Measurements from ENCODE around the gene SBDS.
"Not testable (repeated sequence)": the region's sequence is repeated elsewhere in the genome, so short reads cannot be mapped to it uniquely, and the experiment has no call there.

SBDS gene

DNA sequence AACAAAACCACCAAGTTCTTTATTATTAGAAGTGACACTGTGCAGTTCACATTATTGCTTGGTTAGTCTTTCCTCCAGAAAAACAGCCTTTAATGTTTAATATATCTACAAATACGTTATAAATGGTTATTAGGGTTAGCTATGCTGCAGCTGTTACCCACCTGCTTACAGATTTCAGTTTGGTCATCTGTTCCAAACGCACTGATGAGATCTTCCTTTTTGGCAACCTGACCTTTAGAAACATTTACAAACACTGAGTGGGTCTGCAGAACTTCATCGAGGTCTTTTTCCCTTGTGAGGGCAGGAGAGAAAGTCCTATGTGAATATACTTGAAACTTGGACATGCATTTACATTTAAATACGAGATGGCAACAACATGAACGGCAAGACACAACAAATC is 1.3 kb downstream of the SBDS start:
- DNase-seq = not testable (repeated sequence)

DNA sequence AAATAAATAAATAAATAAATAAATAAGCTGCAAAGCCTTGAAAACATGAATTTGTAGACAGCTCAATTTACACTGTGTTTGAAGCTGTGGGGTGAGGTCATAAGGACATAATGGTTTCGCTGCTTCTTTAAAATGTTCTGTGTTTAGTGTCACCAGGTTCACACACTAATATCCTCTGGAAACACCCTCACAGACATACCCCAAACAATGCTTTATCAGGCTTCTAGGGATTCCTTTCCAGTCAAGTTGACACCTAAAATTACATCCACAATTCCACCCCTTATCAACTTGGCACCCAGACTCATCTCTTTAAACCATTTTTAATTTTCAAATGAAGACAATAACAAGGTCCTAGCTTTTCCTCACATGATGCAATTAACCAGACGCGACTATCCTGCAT is 5.8 kb downstream of the SBDS start:
- DNase-seq = not testable (repeated sequence)

DNA sequence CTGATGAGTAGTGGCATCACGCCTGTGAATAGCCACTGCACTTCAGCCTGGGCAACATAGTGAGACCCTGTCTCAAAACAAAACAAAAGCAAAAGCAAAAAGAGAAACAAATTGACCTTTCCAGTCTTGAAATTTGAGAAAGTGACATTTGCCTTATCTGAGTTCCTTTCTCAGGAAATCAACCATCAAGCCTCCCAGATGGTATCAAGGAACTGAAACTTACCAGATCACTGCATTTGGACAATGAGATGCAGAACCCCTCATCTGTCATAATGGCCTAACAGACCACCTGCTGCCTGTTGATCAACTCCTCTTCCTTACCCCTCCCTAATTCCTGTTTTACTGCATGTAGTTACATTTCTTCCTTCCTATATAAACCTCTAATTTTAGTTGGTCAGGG is 15.1 kb downstream of the SBDS start:
- not testable (repeated sequence) for DNase-seq

DNA sequence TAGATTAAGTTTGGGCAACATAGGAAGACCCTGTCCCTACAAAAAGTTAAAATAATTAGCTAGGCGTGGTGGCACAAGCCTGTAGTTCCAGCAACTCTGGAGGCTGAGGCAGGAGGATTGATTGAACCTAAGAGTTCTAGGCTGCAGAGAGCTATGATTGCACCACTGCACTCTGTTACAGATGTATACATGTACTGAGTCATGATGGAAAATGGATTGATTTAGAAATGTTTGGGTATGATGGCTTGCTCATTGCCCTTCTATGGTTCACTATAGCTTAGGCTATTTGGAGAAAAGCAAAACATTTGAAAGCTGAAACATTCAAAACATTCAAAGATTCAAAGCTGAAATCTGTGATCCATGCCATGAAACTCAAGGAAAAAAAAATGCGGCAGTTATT is 16.4 kb downstream of the SBDS start:
- DNase-seq = not testable (repeated sequence)

DNA sequence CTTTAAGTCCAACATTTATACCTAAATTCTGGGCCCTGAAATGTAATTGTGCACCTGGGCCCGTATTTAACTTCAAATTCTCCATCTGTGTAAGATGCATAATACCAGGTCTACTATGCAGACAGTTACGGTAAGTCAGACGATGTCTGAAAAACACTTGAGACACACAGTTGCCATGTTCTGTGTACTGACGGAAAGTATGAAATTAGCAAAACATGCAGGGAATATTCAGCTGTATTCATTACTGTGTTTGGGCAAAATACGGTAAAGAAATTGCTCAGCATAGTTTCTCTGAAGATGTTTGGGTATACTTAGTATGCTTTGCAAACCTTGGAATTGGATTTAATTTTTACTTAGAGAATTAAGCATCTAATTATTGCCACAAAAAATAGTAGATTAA is 17.1 kb downstream of the SBDS start:
- DNase-seq = not testable (repeated sequence)

DNA sequence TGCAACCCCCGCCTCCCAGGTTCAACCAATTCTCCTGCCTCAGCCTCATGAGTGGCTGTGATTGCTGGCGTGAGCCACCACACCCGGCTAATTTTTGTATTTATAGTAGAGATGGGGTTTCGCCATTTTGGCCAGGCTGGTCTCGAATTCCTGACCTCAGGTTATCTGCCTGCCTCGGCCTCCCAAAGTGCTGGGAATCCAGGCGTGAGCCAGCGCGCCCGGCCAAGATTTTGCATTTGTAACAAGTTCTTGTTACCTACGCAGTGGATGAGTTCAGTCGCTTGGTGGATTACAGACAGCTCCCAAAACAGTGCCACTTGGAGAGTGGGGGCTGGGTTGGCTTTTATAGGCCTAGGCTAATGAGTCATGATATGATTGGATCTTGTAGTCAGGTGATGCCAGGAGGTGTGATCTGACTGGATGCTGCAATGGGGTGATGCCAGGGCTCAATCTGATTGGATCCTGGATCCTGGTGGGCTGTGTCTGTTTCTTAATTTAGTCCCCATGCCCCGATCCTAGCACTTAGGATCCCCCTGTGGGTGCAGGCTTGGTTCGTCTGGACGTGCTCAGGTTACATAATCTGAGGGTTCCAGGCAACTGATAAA is 20.3 kb downstream of the SBDS start:
- peak; percentile 0 for DNase-seq

DNA sequence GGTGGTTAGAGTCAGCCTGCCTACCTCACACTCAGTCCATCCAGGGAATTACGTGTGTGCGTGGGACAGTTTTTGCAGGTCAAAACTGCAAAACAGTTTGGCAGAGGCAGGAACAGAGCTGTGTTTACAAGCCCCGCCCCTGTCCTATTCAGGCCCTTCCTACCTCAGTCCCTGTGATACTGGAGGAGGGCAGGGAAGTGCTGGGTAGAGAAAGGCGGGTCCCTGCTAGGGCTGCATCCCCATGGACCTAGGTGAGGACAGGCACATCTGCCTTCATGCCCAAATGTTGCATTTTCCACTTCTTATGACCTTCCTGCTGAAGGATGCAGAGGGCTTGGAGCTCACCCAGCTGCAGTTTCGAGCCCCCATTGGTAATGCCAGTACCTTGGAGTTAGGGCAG is 25.1 kb downstream of the SBDS start:
- no peak for DNase-seq

DNA sequence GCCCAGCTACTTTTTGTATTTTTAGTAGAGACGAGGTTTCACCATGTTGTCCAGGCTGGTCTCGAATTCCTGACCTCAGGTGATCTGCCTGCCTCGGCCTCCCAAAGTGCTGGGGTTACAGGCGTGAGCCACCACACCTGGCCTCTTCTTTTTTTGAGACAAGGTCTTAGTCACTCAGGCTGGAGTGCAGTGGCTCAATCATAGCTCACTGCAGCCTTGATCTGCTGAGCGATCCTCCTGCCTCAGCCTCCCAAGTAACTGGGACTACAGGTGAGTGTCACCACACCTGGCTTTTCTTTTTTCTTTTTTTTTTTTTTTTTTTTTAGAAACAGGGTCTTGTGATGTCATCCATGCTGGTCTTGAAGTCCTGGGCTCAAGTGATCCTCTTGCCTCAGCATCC is 26.4 kb downstream of the SBDS start:
- not testable (repeated sequence) for DNase-seq

DNA sequence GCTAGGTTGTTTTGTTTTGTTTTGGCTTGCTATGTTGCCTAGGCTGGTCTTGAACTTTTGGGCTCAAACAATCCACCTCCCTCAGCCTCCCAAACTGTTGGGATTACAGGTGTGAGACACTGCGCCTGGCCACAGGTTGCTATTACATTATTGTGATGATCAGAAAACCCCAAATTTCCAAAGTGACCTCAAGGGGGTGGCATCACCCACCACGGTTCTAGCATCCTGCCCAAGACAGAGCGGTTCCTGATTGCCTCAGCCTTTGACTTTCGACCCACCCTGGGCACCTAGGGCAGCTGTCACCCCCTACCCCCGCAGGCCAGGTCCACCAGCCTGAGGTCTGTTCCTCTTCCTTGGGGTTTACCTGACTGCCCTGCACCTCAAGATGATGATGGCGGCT is 28.4 kb downstream of the SBDS start:
- no peak for DNase-seq

DNA sequence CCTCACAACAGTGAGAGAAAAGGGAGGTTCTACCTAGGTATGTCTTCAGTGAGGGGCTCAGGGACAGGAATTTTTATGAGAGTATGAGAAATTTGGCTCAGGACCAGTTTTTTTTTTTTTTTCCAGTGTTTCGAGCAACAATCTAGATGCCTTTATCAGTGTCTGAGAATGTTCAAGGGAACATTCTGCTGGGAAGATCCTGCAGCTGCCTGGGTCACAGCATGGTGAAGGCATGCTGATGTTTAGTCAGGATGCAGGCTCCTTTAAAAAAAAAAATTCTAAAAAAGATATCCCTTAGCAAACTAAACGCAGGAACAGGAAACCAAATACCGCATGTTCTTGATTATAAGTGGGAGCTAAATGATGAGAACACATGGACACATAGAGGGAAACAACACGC is 31.0 kb downstream of the SBDS start:
- no peak for DNase-seq

DNA sequence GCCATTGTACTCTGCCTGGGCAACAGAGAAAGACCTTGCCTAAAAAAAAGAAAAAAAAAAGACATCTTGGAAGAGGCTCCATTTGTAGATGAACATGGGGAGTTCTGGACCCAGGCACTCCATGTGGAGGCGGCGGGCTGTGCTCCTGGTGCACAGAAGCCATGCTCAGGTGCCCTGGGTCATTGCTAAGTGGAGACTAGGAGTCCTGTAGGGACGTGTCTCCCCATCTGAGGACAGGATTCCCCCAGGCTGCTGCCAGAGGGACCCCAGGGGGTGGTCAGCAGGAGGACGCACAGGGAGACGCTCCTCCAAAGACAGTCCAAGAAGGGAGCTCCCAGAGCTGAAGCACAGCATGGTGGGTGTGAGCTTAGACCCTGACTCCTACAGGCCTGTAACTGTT is 34.3 kb downstream of the SBDS start:
- DNase-seq = no peak

DNA sequence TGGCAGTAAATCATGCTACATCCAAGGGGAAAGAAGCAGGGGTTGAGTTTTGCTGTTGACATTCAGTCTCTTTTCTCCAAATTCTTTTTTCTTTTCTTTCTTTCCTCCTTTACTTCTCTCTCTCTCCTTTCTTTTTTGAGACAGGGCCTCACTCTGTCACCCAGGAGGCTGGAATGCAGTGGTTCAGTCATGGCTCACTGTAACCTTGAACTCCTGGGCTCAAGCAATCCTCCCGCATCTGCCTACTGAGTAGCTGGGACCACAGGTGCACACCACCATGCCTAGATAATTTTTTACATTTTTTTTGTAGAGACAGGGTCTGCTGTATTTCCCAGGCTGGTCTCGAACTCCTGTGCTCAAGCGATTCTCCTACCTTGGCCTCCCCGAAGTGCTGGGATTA is 35.2 kb downstream of the SBDS start:
- no peak for DNase-seq

DNA sequence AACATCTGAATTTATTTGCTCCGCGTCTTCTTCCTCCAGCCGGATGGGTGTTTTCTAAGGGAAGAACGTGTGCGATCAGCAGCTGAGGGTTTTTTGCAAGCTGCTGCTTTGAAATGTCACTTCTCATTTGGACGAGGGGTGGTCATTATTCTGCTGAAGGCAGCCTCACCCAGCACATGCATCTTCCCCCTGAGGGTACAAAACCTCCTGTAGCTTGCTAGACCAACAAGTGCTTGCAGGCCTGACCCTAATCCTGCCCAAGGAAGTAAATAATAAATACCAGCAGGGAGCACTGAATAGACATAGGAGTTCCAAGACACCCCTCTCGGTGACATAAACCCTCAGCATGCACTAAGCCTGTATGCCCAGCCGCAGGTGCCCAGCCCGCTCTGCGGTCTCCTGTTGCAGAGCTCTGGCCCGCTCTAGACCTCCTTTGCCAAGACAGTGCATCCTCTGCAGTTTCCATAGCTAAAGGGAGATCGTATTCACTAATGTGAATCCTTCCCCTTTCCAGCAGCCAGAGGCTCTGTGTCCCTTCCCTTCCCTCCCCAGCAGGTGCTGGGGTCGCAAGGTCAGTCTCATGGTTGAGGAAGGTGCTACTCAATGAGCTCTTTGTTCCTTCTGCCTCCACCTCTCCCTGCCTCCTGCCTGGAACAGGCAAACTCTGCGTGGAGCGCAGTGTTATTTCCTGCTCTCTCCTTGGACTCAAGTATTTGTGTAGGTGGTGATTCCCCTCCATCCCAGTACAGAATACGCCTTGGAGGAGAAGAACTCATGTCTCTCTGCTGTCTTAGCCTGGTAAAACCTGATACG is 36.6 kb downstream of the SBDS start:
- no peak for DNase-seq

DNA sequence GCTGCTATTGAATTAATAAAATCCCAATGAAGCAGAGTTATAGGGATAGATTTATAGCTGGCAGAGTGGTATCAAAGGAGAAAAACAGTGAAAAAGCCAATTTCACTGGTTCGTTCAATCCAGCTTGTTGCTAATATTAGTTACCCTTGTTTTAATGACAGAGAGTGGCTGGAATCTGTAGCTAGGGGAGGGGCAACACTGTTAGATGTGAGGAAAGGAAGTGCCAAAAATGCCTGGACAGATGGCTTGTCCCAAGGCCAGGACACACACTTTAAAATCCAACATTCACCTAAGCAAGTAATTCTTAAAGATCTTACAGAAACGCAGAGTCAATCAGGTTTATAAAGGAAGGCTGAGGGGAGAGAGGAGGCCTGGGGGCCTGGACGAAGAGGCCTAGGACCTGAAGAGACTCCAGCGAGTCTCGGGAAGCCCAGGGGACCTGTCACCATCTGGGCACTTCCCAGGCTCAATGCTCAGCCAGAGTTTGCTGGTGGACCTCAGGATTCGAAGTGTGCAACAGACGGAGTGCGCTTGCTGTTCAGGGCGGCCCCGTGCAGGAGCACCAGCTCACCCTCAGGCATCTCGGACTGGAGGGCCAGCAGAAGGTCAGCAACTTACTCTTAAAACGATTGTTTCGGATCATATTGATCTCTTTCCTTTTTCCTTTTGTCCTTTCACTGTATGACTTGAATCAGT is 37.6 kb downstream of the SBDS start:
- no peak for DNase-seq

DNA sequence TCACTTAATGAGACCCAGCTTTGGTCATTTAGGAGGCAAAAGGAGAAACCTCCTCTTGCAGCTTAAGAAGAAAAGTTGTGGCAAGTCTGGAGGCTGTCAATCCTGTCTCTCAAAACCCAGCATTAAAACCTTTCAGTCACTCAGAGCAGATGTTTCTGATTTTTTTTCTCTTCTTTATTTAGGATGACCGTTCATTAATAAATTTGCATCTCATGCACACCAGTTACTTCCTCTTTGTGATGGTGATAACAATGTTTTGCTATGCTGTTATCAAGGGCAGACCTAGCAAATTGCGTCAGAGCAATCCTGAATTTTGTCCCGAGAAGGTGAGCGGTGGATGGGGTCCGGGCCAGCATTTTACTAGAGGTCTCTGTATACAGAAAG is 42.4 kb downstream of the SBDS start:
- DNase-seq = no peak

DNA sequence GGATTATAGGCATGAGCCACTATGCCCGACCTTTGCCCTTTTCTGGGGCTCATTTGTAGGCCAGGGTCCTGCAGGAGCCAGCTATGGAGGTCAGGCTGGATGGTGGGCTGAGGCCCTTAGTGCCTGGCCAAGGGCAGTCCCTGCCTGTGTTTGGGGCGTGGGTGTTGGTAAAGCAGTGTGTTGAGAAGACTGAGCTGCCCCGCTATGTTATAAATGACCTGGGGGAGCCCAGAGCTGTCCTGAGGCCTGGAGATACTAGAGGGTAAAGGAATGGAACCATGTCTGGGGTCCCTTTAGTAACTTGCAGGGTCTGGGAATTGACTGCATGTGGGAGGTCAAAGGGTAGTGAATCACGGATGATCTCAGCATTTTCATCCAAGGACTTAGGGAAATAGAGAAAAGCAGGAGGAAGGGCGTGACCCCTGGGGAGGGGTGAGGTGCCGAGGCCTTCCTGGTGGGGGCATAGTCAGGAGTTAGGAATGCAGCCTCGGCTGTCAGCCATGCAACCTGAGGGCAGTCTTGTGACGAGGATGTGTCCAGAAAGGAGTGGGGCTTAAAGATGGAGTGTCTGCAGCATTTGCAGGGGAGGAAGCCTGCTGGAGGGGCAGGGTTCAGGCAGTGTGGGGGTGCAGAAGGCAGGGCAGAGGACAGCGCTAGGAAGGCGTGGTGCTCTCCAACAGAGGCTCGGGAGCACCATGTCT is 42.9 kb downstream of the SBDS start:
- DNase-seq = no peak

DNA sequence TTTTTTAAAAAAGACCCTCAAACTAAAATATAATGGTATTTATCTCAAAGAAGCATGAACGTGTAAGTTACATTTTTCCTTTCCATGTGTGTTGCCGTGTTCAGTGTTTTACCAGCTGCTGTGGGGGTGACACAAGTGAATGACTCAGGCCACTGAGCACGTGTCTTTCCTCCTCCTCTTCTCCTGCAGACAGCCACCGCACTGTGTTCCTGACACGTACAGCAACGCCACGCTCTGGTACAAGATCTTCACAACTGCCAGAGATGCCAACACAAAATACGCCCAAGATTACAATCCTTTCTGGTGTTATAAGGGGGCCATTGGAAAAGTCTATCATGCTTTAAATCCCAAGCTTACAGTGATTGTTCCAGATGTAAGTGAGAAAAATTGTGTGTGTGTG is 44.6 kb downstream of the SBDS start:
- DNase-seq = no peak

DNA sequence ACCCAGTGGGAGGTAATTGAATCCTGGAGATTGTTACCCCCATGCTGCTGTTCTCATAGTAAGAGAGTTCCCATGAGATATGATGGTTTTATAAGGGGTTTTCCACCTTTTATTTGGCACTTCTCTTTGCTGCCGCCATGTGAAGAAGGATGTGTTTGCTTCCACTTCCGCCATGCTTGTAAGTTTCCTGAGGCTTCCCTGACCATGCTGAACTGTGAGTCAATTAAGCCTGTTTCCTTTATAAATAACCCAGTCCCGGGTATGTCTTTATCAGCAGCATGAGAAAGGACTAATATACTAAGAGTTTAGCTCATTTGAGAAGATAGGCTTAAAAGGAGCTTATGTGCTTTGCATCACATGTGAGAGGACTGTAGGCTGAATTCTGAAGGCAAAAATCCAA is 45.1 kb downstream of the SBDS start:
- DNase-seq = no peak

DNA sequence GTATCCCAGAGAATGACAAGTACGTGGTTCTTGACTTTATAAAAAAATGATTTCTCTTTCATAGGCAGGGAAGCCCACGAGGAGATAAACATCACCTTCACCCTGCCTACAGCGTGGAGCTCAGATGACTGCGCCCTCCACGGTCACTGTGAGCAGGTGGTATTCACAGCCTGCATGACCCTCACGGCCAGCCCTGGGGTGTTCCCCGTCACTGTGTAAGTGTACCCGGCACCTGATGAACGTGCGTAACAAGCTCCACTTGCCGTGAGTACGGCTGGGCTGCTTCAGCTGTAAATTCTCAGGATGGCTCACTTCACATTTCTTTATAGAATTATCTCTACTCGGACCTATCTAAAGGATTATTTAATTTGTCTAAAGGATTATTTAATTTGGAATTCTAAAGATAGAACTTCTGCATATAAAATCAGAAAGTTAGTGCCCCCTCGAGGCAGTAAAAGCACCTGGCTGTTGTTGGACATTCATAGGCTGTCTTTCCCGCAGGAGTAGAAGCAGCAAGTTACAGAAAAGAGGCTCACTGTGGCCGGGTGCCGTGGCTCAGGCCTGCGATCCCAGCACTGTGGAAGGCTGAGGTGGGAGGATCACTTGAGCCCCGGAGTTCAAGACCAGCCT is 46.8 kb downstream of the SBDS start:
- no peak for DNase-seq

DNA sequence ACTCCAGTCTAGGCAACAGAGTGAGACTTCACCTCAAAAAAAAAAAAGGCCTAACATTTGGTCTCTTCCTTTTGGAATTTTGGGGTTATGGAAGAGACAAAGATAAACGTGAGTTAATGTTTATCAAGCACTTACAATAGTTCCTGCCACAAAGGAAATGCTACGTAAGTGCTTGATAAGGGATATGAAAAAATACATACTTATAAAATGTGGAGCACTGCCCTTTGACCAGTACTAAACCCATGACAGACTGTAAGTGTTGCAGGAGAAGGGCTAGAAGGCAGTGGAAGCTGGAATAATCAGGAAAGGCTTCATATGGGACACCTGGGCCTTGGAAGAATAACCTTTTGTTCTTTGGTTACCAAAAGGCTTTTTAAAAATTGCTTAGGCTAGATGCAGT is 48.8 kb downstream of the SBDS start:
- no peak for DNase-seq

DNA sequence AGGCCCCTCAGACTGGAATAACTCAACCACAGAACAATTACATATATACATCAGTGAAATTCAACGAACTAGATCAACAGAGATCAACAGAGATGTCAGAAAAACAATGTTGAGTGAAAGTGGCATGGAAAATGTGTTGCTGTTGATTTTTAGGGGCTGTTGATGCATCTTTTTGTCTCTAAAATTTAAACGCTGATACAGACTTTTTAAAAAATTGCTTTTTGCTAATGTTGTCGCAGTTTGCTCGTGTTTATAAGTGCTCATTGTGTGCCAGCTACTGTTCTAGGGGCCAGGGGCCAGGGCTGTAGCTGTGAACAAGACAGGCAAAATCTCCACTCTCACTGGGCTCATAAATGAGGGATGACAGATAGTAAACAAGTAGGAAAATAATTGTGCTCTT is 56.1 kb downstream of the SBDS start:
- DNase-seq = no peak

DNA sequence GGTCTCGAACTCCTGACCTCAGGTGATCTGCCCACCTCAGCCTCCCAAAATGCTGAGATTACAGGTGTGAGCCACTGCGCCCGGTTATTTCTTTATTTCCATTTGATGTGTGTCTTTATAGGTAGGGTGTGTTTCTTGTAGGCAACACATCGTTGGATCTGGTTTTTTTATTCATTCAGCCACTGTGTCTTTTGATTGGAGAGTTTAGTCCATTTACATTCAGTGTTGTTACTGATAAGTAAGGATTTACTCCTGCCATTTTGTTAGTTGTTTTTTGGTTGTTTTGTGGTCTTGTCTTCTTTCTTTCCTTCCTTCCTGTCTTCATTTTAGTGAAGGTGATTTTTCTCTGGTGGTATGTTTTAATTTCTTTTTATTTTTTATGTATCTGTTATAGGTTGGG is 57.4 kb downstream of the SBDS start:
- DNase-seq = no peak

Measured in NCI-H345 (cell line).